Cardiac fibroblast (primary cell): ENCODE data around the gene ADNP.

Source experiments
- DNase-seq, 2 donors: peaks; one replicate each; pipeline versions ENCODE4 v3.0.0 to v3.0.0-alpha.2; 2010; ENCODE audit warnings: low read depth in 2 of 2
- H3K4me3 ChIP-seq, 2 donors: replicated peaks in 1 of 2; 1 replicate in 1 of 2; 2 replicates in 1 of 2; pipeline ENCODE4 v1.5.1; 2011; ENCODE audit warnings: low read depth in 2 of 2, low read length in 2 of 2, mild to moderate bottlenecking in 2 of 2, moderate library complexity in 1 of 2
- CTCF ChIP-seq: IDR thresholded peaks from one replicate; pipeline ENCODE4 v1.5.1; 2011; ENCODE audit warnings: low read depth, mild to moderate bottlenecking, low read length, inconsistent platforms

Gene ADNP

GRCh38 chr20:50855498-50856474 lies 75.5 kb downstream of the ADNP start:
- no peak for DNase-seq
- H3K4me3 ChIP-seq: no peak overlapping the region
- TF ChIP-seq CTCF: no peak

- no peak overlapping the region for H3K4me3 ChIP-seq
- DNase-seq: no peak
- TF ChIP-seq CTCF: no peak
Observed at GRCh38 chr20:50854506-50855249, 76.6 kb downstream of the ADNP start.

GRCh38 chr20:50852085-50852484 lies 79.2 kb downstream of the ADNP start:
- no peak for TF ChIP-seq CTCF
- H3K4me3 ChIP-seq: no peak overlapping the region
- DNase-seq: no peak

GRCh38 chr20:50850721-50851286 lies 80.4 kb downstream of the ADNP start:
- peak in 1 of 2 donors; percentile 13 for DNase-seq
- no peak for TF ChIP-seq CTCF
- no peak overlapping the region for H3K4me3 ChIP-seq

- TF ChIP-seq CTCF: no peak
- no peak overlapping the region for H3K4me3 ChIP-seq
Observed at GRCh38 chr20:50848846-50849673, 82.2 kb downstream of the ADNP start.

GRCh38 chr20:50848341-50848808 lies 82.9 kb downstream of the ADNP start:
- no peak for TF ChIP-seq CTCF
- peak; percentile 17 to 70 for DNase-seq
- no peak overlapping the region for H3K4me3 ChIP-seq

More at GRCh38 chr20:50848846-50849673, 82.2 kb downstream of the ADNP start:
- no peak for DNase-seq
